GM12801 (cell line): ENCODE data around the gene PDE3A.

Source experiments
- CTCF ChIP-seq: IDR thresholded peaks from one replicate; pipeline ENCODE4 v1.5.1; 2011; ENCODE audit warnings: control low read depth; ENCODE audit not compliant: insufficient read length; ENCODE audit errors: extremely low read depth

The PDE3A gene

GRCh38 chr12:20351406-20351805 lies 16.9 kb upstream of the PDE3A start:
- no peak for TF ChIP-seq CTCF

GRCh38 chr12:20356048-20356447 lies 12.3 kb upstream of the PDE3A start:
- TF ChIP-seq CTCF, result no peak

- no peak for TF ChIP-seq CTCF
Observed at GRCh38 chr12:20360407-20360806, 7.9 kb upstream of the PDE3A start.

- no peak for TF ChIP-seq CTCF
Observed at GRCh38 chr12:20361416-20361815, 6.9 kb upstream of the PDE3A start.

- no peak for TF ChIP-seq CTCF
Observed at GRCh38 chr12:20364501-20364900, 3.8 kb upstream of the PDE3A start.

GRCh38 chr12:20366776-20367409 lies 1.4 kb upstream of the PDE3A start:
- TF ChIP-seq CTCF, result no peak

GRCh38 chr12:20367583-20368113 lies 689 bp upstream of the PDE3A start:
- TF ChIP-seq CTCF, result no peak
